ENCODE measurements around the gene PLXNA2.

- TF ChIP-seq E2F6 (IDR thresholded peaks at IDR 0.05) (no peak), POLR2A (IDR thresholded peaks at IDR 0.05; ENCODE audit: control extremely low read depth in 1 of 2, low read depth in 2 of 2, low read length in 2 of 2) (no peak), ZNF274 (IDR thresholded peaks at IDR 0.05; ENCODE audit: borderline replicate concordance, extremely low read depth, low read length) (no peak), HDAC2 (IDR thresholded peaks at IDR 0.05; ENCODE audit: borderline replicate concordance in 1 of 2, low read depth in 2 of 2, low read length in 2 of 2) (no peak), CTCF (IDR thresholded peaks at IDR 0.05; ENCODE audit: control extremely low read depth in 1 of 3, insufficient read depth in 1 of 3, low read depth in 1 of 3, low read length in 3 of 3) (no peak), SP2 (IDR thresholded peaks at IDR 0.05; ENCODE audit: low read length) (no peak), GABPA (IDR thresholded peaks at IDR 0.05; ENCODE audit: borderline replicate concordance, insufficient read depth, low read length) (no peak), RAD21 (IDR thresholded peaks at IDR 0.05 in 1 of 2, conservative IDR thresholded peaks at IDR 0.05 in 1 of 2; ENCODE audit: low read depth in 2 of 2, low read length in 2 of 2) (no peak), SIN3A (conservative IDR thresholded peaks at IDR 0.05 in 1 of 2, IDR thresholded peaks at IDR 0.05 in 1 of 2; ENCODE audit: low read depth in 1 of 2, low read length in 2 of 2) (no peak)
Measured at GRCh38 chr1:208137193-208137592, 107.0 kb downstream of the PLXNA2 start.
